K562 (cell line): ENCODE results near the gene BHLHE40. TPM values are rescaled to one million over a fixed set of nuclear protein-coding genes. Genes with fewer than 3 reads are reported as not detected.

ENCODE experiments used
- BRD4 ChIP-seq: fragments of 200-600 bp; sonication (generic); IDR thresholded peaks from 2 replicates; pipeline ENCODE4 v1.6.1; 2017; ENCODE audit warnings: inconsistent platforms
- HMGN3 ChIP-seq: IDR thresholded peaks from 2 replicates; pipeline ENCODE4 v1.6.1; 2011; ENCODE audit warnings: borderline replicate concordance, low read depth, mild to moderate bottlenecking, mixed read lengths, low read length; ENCODE audit not compliant: insufficient read length; ENCODE audit errors: extremely low read depth
- JUND ChIP-seq, 2 experiments: IDR thresholded peaks; 2 replicates in 1 of 2; 3 replicates in 1 of 2; pipeline ENCODE4 v1.6.1; 2011; ENCODE audit warnings: borderline replicate concordance in 2 of 2, low read depth in 2 of 2, low read length in 2 of 2, improper control_type of control experiment in 1 of 2, missing biosample characterization in 1 of 2, missing genetic modification characterization in 1 of 2, missing genetic modification reagents in 1 of 2
- POLR2G ChIP-seq: fragments of 200-400 bp; formaldehyde crosslinking; IDR thresholded peaks from 2 replicates; pipeline ENCODE4 v1.6.1; 2017; ENCODE audit warnings: low read depth, mild to moderate bottlenecking, antibody characterized with exemption, low read length, moderate library complexity
- PYGO2 ChIP-seq: fragments of 450-650 bp; IDR thresholded peaks from 2 replicates; pipeline ENCODE4 v1.6.1; 2016; ENCODE audit warnings: mild to moderate bottlenecking, missing genetic modification characterization, moderate library complexity, missing compliant biosample characterization
- TEAD1 ChIP-seq, 2 experiments: fragments of 450-650 bp in 1 of 2; sonication (generic) in 1 of 2; formaldehyde crosslinking; IDR thresholded peaks; 2 replicates each; pipeline versions ENCODE4 v1.4.0 to v1.8.0; 2020 to 2022; ENCODE audit warnings: mild to moderate bottlenecking in 2 of 2, missing genetic modification reagents in 1 of 2
- ZNF354B ChIP-seq: fragments of 250-450 bp; sonication (Bioruptor Pico); IDR thresholded peaks from 2 replicates; pipeline ENCODE4 v1.4.0; 2020
- polyA plus RNA-seq, 8 experiments: library from polyadenylated mRNA; depleted of rRNA in 4 of 8; stranded (reverse) in 5 of 8; unstranded in 3 of 8; fragments of >200 nt; fragmentation: Nextera tagmentation in 2 of 8; fragmentation: Illumina TruSeq in 1 of 8; extraction: Ambion mirVana in 2 of 8; extraction: Trizol in 1 of 8; gene quantifications; 2 replicates each; pipeline versions ENCODE4 v1.2.1 to v1.2.3, GENCODE V29; 2011 to 2014; ENCODE audit warnings: inconsistent platforms in 1 of 8, missing spikeins in 1 of 8
- total RNA-seq, 7 experiments: library from RNA; depleted of rRNA in 6 of 7; stranded (reverse); fragments of >200 nt in 6 of 7; fragmentation: Illumina TruSeq in 2 of 7; extraction: Trizol in 2 of 7; gene quantifications; 2 replicates each; pipeline versions ENCODE4 v1.2.1 to v1.2.3, GENCODE V29; 2011 to 2021; ENCODE audit warnings: low replicate concordance in 1 of 7
- TF ChIP-seq, protein P1 (sequence below), 2 experiments: fragments of 450-650 bp; IDR thresholded peaks; 2 replicates each; pipeline ENCODE4 v1.6.1; 2016
- TF ChIP-seq, protein P2 (sequence below): fragments of 450-650 bp; IDR thresholded peaks from 2 replicates; pipeline ENCODE4 v1.6.1; 2016; ENCODE audit warnings: mild to moderate bottlenecking
- TF ChIP-seq, protein P3 (sequence below), 2 experiments: fragments of 450-650 bp in 1 of 2; sonication (generic) in 1 of 2; formaldehyde crosslinking in 1 of 2; IDR thresholded peaks; 2 replicates each; pipeline versions ENCODE4 v1.7.1 to v1.9.0; 2016 to 2022; ENCODE audit warnings: inconsistent platforms in 1 of 2, mild to moderate bottlenecking in 1 of 2, missing genetic modification reagents in 1 of 2

BHLHE40 gene
- total and polyA plus RNA-seq, 9 of the 15 experiments (the other 6 are each of a cell fraction or from before 2014, with no cell fraction given): 12.0 to 83.9 (median 31.4) TPM

DNA sequence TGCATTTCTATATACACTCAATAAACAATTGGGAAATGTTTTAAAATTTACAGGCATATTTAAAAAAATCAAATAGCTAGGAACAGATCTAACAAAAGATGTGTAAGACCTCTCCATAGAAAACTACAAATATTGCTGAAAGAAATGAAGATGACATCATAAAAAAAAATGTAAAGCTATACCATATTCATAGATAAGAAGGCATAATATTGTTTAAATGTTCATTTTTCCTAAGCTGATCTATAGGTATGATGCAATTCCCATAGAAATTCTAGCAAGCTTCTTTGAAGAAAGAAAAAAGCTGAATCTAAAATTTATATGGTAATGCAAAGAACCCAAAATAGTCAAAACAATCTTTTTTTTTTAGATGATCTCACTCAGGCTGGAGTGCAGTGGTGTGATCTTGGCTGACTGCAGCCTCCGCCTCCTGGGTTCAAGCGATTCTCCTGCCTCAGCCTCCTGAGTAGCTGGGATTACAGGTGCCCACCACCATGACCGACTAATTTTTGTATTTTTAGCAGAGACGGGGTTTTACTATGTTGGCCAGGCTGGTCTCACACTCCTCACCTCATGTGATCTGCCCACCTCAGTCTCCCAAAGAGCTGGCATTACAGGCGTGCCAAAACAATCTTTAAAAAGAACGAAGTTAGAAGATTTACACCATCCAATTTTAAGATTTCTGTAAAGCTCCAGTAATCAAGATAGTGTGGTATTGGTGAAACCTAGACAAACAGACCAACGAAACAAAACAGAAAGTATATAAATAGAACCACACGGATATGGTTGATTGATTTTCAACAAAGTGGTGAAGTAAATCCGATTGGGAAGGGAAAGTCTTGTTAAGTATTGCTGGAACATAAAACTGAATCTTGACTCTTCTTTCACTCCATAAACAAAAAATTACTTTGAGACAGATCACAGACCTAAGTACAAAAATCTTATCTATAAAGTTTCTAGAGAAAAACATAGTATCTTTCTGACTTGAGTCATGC is 6.3 kb upstream of the BHLHE40 start (continued):
- TF ChIP-seq JUND (IDR thresholded peaks at IDR 0.05; ENCODE audit: borderline replicate concordance, low read depth, low read length) (peak; percentile 25; the same call in 1 of the 2 replicates), JUND (tag; IDR thresholded peaks at IDR 0.05; ENCODE audit: borderline replicate concordance, low read depth, low read length) (no peak; the same call in 2 of the 3 replicates), TEAD1 (CRISPR knock-in tag; IDR thresholded peaks at IDR 0.05) (0 out of 4 replicates have a peak, but pooled peaks of 1 of the 2 experiments have one; percentile 39), HMGN3 (no peak), ZNF354B (0 out of 2 replicates have a peak, but pooled peaks have one; percentile 16), BRD4 (no peak), POLR2G (no peak), PYGO2 (0 out of 2 replicates have a peak, but pooled peaks have one; percentile 17)
- TF ChIP-seq, protein P1, sequence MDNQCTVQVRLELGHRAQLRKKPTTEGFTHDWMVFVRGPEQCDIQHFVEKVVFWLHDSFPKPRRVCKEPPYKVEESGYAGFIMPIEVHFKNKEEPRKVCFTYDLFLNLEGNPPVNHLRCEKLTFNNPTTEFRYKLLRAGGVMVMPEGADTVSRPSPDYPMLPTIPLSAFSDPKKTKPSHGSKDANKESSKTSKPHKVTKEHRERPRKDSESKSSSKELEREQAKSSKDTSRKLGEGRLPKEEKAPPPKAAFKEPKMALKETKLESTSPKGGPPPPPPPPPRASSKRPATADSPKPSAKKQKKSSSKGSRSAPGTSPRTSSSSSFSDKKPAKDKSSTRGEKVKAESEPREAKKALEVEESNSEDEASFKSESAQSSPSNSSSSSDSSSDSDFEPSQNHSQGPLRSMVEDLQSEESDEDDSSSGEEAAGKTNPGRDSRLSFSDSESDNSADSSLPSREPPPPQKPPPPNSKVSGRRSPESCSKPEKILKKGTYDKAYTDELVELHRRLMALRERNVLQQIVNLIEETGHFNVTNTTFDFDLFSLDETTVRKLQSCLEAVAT (IDR thresholded peaks at IDR 0.05): peak in 1 of 2 experiments; percentile 36; a peak in 1 of 4 replicates
- TF ChIP-seq, protein P2, sequence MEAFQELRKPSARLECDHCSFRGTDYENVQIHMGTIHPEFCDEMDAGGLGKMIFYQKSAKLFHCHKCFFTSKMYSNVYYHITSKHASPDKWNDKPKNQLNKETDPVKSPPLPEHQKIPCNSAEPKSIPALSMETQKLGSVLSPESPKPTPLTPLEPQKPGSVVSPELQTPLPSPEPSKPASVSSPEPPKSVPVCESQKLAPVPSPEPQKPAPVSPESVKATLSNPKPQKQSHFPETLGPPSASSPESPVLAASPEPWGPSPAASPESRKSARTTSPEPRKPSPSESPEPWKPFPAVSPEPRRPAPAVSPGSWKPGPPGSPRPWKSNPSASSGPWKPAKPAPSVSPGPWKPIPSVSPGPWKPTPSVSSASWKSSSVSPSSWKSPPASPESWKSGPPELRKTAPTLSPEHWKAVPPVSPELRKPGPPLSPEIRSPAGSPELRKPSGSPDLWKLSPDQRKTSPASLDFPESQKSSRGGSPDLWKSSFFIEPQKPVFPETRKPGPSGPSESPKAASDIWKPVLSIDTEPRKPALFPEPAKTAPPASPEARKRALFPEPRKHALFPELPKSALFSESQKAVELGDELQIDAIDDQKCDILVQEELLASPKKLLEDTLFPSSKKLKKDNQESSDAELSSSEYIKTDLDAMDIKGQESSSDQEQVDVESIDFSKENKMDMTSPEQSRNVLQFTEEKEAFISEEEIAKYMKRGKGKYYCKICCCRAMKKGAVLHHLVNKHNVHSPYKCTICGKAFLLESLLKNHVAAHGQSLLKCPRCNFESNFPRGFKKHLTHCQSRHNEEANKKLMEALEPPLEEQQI: no peak
- TF ChIP-seq, protein P3, sequence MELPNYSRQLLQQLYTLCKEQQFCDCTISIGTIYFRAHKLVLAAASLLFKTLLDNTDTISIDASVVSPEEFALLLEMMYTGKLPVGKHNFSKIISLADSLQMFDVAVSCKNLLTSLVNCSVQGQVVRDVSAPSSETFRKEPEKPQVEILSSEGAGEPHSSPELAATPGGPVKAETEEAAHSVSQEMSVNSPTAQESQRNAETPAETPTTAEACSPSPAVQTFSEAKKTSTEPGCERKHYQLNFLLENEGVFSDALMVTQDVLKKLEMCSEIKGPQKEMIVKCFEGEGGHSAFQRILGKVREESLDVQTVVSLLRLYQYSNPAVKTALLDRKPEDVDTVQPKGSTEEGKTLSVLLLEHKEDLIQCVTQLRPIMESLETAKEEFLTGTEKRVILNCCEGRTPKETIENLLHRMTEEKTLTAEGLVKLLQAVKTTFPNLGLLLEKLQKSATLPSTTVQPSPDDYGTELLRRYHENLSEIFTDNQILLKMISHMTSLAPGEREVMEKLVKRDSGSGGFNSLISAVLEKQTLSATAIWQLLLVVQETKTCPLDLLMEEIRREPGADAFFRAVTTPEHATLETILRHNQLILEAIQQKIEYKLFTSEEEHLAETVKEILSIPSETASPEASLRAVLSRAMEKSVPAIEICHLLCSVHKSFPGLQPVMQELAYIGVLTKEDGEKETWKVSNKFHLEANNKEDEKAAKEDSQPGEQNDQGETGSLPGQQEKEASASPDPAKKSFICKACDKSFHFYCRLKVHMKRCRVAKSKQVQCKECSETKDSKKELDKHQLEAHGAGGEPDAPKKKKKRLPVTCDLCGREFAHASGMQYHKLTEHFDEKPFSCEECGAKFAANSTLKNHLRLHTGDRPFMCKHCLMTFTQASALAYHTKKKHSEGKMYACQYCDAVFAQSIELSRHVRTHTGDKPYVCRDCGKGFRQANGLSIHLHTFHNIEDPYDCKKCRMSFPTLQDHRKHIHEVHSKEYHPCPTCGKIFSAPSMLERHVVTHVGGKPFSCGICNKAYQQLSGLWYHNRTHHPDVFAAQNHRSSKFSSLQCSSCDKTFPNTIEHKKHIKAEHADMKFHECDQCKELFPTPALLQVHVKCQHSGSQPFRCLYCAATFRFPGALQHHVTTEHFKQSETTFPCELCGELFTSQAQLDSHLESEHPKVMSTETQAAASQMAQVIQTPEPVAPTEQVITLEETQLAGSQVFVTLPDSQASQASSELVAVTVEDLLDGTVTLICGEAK (IDR thresholded peaks at IDR 0.05): peak; percentile 87
- TF ChIP-seq, protein P3 (CRISPR knock-in tag; IDR thresholded peaks at IDR 0.05): peak; percentile 67; the same call in 1 of the 2 replicates
